GM19463 (cell line): Measurements from ENCODE around the gene GRM5.

Experiments
- ATAC-seq: cut with Tn5 transposase; IDR thresholded peaks from one replicate; pipeline ENCODE4 v1.9.1; 2021; ENCODE audit warnings: mild to moderate bottlenecking, moderate library complexity; ENCODE audit not compliant: unreplicated experiment

GRM5 gene

DNA sequence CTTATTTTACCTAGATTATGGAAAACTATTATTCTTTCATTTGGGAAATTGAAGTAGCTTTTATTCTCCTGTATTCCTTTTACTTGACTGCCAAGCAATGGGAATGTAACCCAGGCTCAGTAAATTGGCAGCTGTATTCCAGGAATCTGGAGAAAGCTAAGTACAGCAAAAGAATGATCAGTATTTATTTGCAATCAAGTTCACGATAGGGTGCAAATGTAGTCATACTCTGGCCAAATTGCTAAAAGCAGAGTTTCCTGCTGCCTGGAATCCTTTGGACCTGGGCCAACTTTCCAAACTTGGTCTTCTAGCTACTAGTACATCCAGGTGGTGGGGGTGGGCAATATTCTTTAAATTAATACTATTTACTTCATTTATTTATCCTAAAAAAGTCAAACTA lies 442.3 kb downstream of the GRM5 start:
- ATAC-seq = no peak

- ATAC-seq = no peak
Measured at GRCh38 chr11:88620568-88621130, 445.1 kb downstream of the GRM5 start.

DNA sequence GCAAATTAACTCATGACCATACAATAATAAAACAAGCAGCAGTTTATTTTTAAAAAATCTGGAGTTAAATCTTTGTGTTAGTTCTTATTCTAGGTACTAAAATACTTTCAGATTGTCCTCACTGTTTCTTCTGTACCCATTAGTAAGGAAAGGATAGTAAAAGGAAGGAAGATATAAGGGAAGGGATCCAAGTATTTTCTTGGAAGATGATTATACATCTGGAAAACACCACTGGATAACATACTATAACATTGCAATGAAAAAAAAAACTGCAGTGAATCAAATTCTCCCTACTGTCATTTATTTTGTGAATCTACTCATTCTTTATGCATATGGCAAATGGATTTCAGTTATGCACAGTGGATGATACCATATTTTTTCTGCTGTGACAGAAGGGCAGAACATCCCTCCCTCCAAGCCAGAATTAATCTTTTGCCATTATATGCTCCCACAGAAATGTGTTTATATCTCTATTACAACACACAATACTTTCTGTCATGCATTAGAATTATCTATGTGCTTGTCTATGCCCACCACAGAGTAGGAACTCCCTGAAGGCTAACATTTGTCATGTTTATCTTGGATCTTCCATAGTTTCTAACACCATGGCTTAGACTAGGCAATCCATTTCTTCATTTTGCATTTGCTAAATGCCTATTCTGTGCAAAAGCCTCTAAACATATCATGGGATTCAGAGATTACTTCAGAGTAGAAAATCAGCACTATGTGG lies 446.0 kb downstream of the GRM5 start:
- no peak for ATAC-seq

GRCh38 chr11:88619071-88619425 lies 446.7 kb downstream of the GRM5 start:
- ATAC-seq = no peak

GRCh38 chr11:88618327-88619070 lies 447.3 kb downstream of the GRM5 start:
- no peak for ATAC-seq

GRCh38 chr11:88617226-88617625 lies 448.6 kb downstream of the GRM5 start:
- no peak for ATAC-seq

GRCh38 chr11:88604260-88604659 lies 461.5 kb downstream of the GRM5 start:
- no peak for ATAC-seq

DNA sequence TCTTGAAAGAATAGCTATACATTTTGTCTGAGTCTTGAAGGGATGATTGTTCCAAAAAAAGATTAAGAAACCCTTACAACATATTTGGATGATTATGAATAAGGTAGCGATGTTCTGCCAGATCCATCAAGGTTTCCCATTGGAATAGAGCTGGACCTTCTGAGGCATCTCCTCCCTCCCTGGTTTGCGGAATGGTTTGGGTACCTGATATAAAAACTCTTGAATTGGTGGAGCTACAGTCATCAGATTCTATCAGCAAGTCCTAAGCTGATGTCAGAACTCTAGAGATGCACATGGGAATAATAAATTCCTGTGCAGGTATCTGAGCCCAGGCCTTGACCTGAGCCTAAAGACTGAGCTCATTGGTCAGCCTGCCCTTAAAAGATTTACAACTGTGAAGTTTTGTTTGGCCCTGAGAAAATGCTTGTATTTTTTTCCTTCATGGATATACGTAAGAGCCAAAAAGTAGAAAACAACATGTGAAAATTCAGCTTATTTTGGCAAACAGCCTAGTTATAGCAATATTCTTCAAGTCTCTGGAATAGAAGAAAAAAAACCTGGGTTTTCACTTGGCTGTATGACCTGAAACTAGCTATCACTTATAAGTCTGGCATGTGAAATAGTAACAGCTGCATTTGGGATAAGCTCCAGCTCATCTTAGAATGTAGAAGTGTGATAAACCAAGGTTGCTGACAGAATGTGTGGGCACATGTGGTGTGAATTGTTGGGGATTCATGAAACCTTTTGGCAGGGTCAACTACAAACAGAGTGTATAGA lies 462.5 kb downstream of the GRM5 start:
- ATAC-seq = no peak

- ATAC-seq = no peak
Measured at GRCh38 chr11:88597387-88597786, 468.4 kb downstream of the GRM5 start.

- ATAC-seq = no peak
Measured at GRCh38 chr11:88596786-88597185, 469.0 kb downstream of the GRM5 start.

DNA sequence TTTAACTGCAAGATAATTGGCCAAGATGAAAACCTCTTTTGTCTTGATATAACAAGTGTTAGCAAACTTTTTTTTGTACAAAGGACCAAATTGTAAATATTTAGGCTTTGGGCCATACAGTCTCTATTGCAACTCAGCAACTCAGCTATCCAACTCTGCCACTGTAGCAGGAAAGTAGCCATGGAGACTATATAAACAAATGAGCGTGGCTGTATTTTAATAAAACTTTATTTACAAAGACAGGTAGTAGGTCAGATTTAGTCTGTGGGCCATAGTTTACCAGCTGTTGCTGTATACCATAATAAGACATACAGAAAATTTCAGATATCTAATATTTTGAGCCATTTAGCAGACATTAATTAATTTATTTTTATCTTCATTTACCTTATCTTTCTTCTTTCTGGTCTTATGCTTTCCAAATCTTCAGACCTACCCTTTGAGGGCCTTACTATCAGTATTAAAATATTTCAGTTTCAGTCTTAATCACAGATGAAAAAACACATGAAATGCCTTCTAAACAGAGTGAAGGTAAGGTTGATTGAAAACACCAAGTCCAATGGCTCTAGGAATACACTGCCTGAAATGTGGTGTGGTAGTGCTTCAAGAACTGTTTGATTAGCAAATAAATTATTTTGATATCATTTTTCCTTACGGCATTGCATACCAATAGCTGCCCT lies 471.4 kb downstream of the GRM5 start:
- no peak for ATAC-seq

DNA sequence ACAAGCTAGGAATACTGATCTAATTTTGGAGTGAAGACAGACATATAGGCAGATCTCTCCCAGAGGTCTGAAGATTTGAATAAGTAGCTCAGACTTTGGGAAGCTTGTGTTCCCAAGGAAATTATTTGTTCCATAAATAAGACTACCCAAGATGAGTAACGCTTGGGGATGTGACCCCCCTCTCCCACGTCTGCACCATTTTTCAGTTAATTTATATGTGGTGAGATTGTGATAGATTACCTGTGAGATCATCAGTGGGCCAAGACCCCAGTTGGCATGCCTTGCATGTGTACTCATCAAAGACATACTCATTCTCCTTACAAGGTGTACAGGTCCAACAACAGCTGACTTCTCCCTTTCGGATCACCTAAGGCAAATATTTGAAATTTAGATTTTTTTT lies 475.4 kb downstream of the GRM5 start:
- ATAC-seq = no peak

GRCh38 chr11:88583251-88583650 lies 482.5 kb downstream of the GRM5 start:
- no peak for ATAC-seq

DNA sequence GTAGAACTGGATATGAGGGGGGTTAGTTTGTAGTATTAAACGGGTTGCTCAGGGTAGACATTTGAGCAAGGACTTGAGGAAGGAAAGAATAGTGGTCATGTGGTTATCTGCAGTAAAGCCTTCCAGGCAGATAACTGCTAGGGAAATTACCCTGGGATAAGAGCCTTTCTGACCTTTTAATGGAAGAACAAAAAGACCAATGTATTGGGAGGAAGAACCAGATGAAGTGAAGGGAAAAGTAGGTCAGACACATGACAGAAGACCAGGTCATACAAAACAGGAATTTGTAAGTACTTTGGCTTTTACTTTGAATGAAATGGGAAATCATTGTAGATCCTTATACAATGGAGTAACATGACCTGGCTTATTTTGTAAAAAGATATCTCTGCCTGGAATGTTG lies 486.3 kb downstream of the GRM5 start:
- no peak for ATAC-seq

DNA sequence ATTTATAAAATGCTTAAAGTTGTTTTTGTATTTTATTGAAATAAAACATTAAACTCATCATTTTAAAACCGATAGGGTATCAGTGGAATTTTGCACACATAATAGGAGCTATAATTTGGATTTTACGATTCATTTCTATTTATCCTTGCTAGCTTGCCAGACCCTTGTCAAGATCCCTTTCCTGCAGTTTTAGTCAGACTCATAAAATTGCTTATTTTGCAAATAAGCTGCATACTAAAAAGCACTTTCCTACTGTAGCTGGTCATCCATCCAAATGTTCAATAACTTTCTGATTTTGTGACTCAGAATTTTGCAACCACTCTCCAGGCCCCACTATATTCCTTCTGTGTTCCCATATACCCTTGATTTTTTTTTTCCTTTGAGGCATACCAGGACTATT lies 489.0 kb downstream of the GRM5 start:
- ATAC-seq = no peak

- no peak for ATAC-seq
Measured at GRCh38 chr11:88575916-88576315, 489.9 kb downstream of the GRM5 start.

- ATAC-seq = no peak
Measured at GRCh38 chr11:88569342-88569741, 496.4 kb downstream of the GRM5 start.

DNA sequence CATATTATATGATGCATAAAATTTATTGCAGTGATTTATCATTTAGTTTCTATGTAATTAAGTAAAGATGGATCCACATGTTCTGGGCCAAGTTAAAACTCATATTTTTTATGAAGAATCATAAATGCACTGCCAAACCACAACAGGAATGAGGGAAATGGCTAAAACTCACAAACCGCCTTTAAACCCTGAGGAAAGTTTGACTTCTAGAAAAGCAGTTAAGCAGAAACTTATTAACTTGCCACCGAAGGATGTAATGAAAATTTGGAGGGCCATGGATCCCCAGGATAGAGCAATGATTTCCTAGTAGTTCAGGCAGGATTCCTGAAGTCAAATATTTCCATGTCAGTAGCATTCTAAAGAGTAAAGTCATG lies 510.0 kb downstream of the GRM5 start:
- ATAC-seq = no peak

DNA sequence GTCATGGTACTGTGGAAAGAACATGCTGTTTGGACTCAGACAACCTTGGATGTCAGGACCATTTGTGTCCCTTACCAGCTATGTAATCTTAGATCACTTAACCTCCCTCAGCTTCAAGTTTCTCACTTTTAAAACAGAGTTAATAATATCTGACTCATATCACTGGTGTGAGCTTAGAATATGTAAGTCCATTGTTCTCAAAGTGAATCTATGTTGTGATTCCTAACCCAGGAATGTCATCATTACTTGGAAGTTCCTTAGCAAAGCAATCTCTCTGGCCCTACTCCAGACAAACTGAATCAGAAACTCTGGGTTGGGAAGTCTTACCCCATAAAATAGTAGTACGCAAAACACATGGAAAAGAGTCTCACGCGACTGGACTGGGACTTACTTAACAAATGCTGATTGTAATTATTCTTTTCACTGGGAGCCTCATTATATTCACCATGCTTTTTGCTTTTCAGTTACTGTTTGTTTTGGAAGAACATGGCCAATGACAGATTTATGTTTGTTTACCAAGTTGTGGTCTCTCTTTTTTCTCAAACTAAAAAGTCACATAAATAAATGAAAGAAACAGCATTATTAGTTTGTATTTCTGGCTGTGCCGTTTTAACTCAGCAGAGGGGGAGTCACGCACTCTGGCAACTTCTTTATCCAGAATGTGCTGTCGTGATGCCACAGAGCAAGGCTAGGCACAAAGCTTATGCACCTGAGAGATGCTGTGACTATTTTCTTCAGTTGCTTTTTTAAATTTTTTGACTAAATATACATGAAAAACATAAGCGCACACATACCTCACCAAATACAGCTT lies 510.6 kb downstream of the GRM5 start:
- no peak for ATAC-seq

- no peak for ATAC-seq
Measured at GRCh38 chr11:88553204-88553603, 512.6 kb downstream of the GRM5 start.
